ENCODE results near the gene VPS51. TPM values are rescaled to one million over a fixed set of nuclear protein-coding genes. Genes with fewer than 3 reads are reported as not detected.

VPS51 gene
- total and polyA plus RNA-seq, 9 of the 15 experiments (the other 6 are each of a cell fraction or from before 2014, with no cell fraction given), result 1.8 to 143 (median 46.8) TPM

DNA sequence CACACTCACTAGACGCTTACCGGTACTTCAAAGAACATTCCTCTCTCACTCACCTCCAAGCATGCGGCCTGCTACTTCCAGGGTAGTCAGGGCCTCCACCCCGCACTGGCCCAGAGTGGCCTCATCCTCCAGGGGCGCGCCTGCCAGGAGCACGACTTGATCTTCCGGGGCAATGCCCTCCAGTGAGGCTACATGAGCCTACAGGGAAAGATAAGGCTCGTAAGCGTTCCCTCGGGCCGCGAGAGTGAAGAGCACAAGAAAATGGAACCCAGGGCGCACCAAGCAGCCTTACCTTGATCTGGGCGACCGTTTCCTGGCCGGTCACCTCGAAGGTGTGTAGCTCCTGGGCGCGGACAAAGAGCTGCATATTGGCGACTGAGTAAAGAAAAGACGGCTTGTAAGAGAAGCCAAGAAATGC, 25.4 kb downstream of the VPS51 start (continued):
- TF ChIP-seq CREB1 (IDR thresholded peaks at IDR 0.05) (no peak), CREB1 (CRISPR knock-in tag; IDR thresholded peaks at IDR 0.05) (no peak), ZC3H11A (IDR thresholded peaks at IDR 0.05; ENCODE audit: low read depth, low read length) (no peak), ELF4 (CRISPR knock-in tag; IDR thresholded peaks at IDR 0.05) (no peak), ZC3H4 (CRISPR knock-in tag; IDR thresholded peaks at IDR 0.05; ENCODE audit: borderline replicate concordance) (peak; percentile 53; the same call in 1 of the 2 replicates), SUPT5H (IDR thresholded peaks at IDR 0.05) (no peak), ZNF778 (CRISPR knock-in tag; IDR thresholded peaks at IDR 0.05) (no peak), ESRRB (CRISPR knock-in tag; IDR thresholded peaks at IDR 0.05; ENCODE audit: borderline replicate concordance) (no peak), SIN3A (IDR thresholded peaks at IDR 0.05; ENCODE audit: borderline replicate concordance in 2 of 2, control insufficient read depth in 1 of 2, low read depth in 2 of 2, low read length in 2 of 2) (peak; percentile 2 to 47; a peak in 1 of 4 replicates), ZNF766 (CRISPR knock-in tag; conservative IDR thresholded peaks at IDR 0.05) (no peak), EHMT2 (IDR thresholded peaks at IDR 0.05) (no peak), MCM3 (IDR thresholded peaks at IDR 0.05) (no peak), TEAD4 (IDR thresholded peaks at IDR 0.05; ENCODE audit: low read length) (no peak), TEAD4 (CRISPR knock-in tag; IDR thresholded peaks at IDR 0.05; ENCODE audit: borderline replicate concordance) (no peak), ZNF239 (CRISPR knock-in tag; IDR thresholded peaks at IDR 0.05) (no peak), EP400 (IDR thresholded peaks at IDR 0.05) (no peak), MAFG (tag; conservative IDR thresholded peaks at IDR 0.05) (no peak), FOS (IDR thresholded peaks at IDR 0.05; ENCODE audit: extremely low read depth, insufficient read length) (no peak)
- TF ChIP-seq, protein P1, sequence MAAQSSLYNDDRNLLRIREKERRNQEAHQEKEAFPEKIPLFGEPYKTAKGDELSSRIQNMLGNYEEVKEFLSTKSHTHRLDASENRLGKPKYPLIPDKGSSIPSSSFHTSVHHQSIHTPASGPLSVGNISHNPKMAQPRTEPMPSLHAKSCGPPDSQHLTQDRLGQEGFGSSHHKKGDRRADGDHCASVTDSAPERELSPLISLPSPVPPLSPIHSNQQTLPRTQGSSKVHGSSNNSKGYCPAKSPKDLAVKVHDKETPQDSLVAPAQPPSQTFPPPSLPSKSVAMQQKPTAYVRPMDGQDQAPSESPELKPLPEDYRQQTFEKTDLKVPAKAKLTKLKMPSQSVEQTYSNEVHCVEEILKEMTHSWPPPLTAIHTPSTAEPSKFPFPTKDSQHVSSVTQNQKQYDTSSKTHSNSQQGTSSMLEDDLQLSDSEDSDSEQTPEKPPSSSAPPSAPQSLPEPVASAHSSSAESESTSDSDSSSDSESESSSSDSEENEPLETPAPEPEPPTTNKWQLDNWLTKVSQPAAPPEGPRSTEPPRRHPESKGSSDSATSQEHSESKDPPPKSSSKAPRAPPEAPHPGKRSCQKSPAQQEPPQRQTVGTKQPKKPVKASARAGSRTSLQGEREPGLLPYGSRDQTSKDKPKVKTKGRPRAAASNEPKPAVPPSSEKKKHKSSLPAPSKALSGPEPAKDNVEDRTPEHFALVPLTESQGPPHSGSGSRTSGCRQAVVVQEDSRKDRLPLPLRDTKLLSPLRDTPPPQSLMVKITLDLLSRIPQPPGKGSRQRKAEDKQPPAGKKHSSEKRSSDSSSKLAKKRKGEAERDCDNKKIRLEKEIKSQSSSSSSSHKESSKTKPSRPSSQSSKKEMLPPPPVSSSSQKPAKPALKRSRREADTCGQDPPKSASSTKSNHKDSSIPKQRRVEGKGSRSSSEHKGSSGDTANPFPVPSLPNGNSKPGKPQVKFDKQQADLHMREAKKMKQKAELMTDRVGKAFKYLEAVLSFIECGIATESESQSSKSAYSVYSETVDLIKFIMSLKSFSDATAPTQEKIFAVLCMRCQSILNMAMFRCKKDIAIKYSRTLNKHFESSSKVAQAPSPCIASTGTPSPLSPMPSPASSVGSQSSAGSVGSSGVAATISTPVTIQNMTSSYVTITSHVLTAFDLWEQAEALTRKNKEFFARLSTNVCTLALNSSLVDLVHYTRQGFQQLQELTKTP (IDR thresholded peaks at IDR 0.05; ENCODE audit: low read depth in 1 of 2, partially characterized antibody in 2 of 2), result peak in 1 of 2 experiments; percentile 33
- TF ChIP-seq, protein P2, sequence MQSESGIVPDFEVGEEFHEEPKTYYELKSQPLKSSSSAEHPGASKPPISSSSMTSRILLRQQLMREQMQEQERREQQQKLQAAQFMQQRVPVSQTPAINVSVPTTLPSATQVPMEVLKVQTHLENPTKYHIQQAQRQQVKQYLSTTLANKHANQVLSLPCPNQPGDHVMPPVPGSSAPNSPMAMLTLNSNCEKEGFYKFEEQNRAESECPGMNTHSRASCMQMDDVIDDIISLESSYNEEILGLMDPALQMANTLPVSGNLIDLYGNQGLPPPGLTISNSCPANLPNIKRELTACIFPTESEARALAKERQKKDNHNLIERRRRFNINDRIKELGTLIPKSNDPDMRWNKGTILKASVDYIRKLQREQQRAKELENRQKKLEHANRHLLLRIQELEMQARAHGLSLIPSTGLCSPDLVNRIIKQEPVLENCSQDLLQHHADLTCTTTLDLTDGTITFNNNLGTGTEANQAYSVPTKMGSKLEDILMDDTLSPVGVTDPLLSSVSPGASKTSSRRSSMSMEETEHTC (IDR thresholded peaks at IDR 0.05), result no peak
- TF ChIP-seq, protein P3, sequence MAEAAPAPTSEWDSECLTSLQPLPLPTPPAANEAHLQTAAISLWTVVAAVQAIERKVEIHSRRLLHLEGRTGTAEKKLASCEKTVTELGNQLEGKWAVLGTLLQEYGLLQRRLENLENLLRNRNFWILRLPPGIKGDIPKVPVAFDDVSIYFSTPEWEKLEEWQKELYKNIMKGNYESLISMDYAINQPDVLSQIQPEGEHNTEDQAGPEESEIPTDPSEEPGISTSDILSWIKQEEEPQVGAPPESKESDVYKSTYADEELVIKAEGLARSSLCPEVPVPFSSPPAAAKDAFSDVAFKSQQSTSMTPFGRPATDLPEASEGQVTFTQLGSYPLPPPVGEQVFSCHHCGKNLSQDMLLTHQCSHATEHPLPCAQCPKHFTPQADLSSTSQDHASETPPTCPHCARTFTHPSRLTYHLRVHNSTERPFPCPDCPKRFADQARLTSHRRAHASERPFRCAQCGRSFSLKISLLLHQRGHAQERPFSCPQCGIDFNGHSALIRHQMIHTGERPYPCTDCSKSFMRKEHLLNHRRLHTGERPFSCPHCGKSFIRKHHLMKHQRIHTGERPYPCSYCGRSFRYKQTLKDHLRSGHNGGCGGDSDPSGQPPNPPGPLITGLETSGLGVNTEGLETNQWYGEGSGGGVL (CRISPR knock-in tag; IDR thresholded peaks at IDR 0.05), result no peak
- TF ChIP-seq, protein P4, sequence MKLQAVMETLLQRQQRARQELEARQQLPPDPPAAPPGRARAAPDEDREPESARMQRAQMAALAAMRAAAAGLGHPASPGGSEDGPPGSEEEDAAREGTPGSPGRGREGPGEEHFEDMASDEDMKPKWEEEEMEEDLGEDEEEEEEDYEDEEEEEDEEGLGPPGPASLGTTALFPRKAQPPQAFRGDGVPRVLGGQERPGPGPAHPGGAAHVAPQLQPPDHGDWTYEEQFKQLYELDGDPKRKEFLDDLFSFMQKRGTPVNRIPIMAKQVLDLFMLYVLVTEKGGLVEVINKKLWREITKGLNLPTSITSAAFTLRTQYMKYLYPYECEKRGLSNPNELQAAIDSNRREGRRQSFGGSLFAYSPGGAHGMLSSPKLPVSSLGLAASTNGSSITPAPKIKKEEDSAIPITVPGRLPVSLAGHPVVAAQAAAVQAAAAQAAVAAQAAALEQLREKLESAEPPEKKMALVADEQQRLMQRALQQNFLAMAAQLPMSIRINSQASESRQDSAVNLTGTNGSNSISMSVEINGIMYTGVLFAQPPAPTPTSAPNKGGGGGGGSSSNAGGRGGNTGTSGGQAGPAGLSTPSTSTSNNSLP (IDR thresholded peaks at IDR 0.05; ENCODE audit: borderline replicate concordance, low read depth, low read length), result no peak

Data from K562 (cell line).